Activated CD8-positive, alpha-beta memory T cell treated with anti-CD3 and anti-CD28 coated beads for 24 hours (primary cell): ENCODE results near the gene CABLES1.
"Not testable (repeated sequence)": the region's sequence is repeated elsewhere in the genome, so short reads cannot be mapped to it uniquely, and the experiment has no call there.

Experiments
- DNase-seq: peaks from one replicate; pipeline ENCODE4 v3.0.0-alpha.2; 2020

The CABLES1 gene

GRCh38 chr18:23134780-23135549, at the start of gene CABLES1:
CABLES1 (plus strand) TSS chr18:23135485; CDS start chr18:23135763, 278 bp downstream.
- DNase-seq: peak; percentile 75

- no peak for DNase-seq
These were observed 47.9 kb upstream of the CABLES1 start for GRCh38 chr18:23087352-23087751.

GRCh38 chr18:23088310-23088709, 47.0 kb upstream of the CABLES1 start:
- no peak for DNase-seq

- DNase-seq: not testable (repeated sequence)
These were observed 44.0 kb upstream of the CABLES1 start for GRCh38 chr18:23091017-23091993.

- no peak for DNase-seq
These were observed 43.2 kb upstream of the CABLES1 start for GRCh38 chr18:23092121-23092520.

GRCh38 chr18:23093130-23093529, 42.2 kb upstream of the CABLES1 start:
- DNase-seq: not testable (repeated sequence)

- no peak for DNase-seq
These were observed 41.5 kb upstream of the CABLES1 start for GRCh38 chr18:23093772-23094171.

- no peak for DNase-seq
These were observed 40.7 kb upstream of the CABLES1 start for GRCh38 chr18:23094411-23095190.

GRCh38 chr18:23095463-23095862, 39.8 kb upstream of the CABLES1 start:
- DNase-seq: no peak

GRCh38 chr18:23097016-23097415, 38.3 kb upstream of the CABLES1 start:
- DNase-seq: not testable (repeated sequence)

- no peak for DNase-seq
These were observed 35.7 kb upstream of the CABLES1 start for GRCh38 chr18:23099621-23100020.

- DNase-seq: no peak
These were observed 33.3 kb upstream of the CABLES1 start for GRCh38 chr18:23101861-23102432.

- DNase-seq: no peak
These were observed 32.6 kb upstream of the CABLES1 start for GRCh38 chr18:23102493-23103261.

GRCh38 chr18:23103449-23103848, 31.8 kb upstream of the CABLES1 start:
- DNase-seq: no peak

- no peak for DNase-seq
These were observed 30.3 kb upstream of the CABLES1 start for GRCh38 chr18:23105030-23105429.

GRCh38 chr18:23105581-23106219, 29.6 kb upstream of the CABLES1 start:
- DNase-seq: no peak

GRCh38 chr18:23106575-23106974, 28.7 kb upstream of the CABLES1 start:
- no peak for DNase-seq

GRCh38 chr18:23107718-23108117, 27.6 kb upstream of the CABLES1 start:
- DNase-seq: no peak

- no peak for DNase-seq
These were observed 26.8 kb upstream of the CABLES1 start for GRCh38 chr18:23108496-23108895.

- DNase-seq: not testable (repeated sequence)
These were observed 26.1 kb upstream of the CABLES1 start for GRCh38 chr18:23109163-23109562.

GRCh38 chr18:23113576-23113975, 21.7 kb upstream of the CABLES1 start:
- DNase-seq: no peak
